Measurements from ENCODE around the gene STMN3.
"Not testable (repeated sequence)": the region's sequence is repeated elsewhere in the genome, so short reads cannot be mapped to it uniquely, and the experiment has no call there.

Gene STMN3

DNA sequence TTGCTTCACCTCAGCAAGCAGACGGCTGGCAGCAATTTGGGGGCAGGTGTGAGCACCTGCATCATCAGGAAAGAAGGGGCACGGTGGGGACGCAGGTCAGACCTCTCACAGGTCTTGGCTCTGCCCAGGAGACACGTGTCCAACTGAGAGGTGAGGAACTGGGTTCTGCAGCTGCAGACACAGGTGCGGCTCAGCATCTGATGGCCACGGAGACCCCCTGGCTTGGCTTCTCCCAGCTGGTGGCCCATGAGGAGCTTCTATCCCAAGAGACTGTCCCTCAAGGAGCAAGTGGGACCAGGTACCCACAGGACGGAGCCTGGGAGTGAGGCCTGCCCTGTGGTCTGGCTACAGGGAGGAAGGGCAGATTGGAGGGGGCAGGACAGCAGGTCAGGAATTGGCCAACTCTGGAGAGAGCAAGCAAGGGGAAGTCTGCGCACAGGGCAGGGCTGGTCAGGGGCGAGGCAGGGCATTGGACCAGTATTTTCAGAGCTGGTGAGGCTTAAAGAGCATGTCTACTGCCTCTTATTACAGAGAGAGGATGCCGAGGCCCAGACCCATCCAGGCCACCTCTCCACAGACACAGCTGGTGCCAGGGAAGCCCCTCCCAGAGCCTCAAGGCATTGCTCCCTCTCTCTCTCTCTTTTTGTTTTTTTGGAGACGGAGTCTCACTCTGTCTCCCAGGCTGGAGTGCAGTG lies 4.2 kb downstream of the STMN3 start:
- H3K4me2 ChIP-seq = peak overlapping the region; percentile 36
- H4K20me1 ChIP-seq = peaks cover 45% of the 10 kb centered on the region
- peaks cover 26% of the 10 kb centered on the region for H3K36me3 ChIP-seq
- peaks cover 34% of the 10 kb centered on the region for H3K4me1 ChIP-seq
- no peak overlapping the region for H3K27ac ChIP-seq
- H3K27me3 ChIP-seq = no peaks in the 10 kb centered on the region
- no peak overlapping the region for H3K9ac ChIP-seq
- H3K4me3 ChIP-seq = no peak overlapping the region
- H3K9me3 ChIP-seq = no peaks in the 10 kb centered on the region
- TF ChIP-seq Cebpa-rat (IDR thresholded peaks at IDR 0.05) = no peak

- Histone ChIP-seq H3K9me3 (no peaks in the 10 kb centered on the region), H4K20me1 (peaks cover 45% of the 10 kb centered on the region), H3K27me3 (no peaks in the 10 kb centered on the region), H3K36me3 (peaks cover 26% of the 10 kb centered on the region), H3K27ac (no peak overlapping the region), H3K4me3 (no peak overlapping the region), H3K4me2 (peak overlapping the region; percentile 36; the same call in 1 of the 2 replicates), H3K4me1 (peaks cover 32% of the 10 kb centered on the region), H3K9ac (no peak overlapping the region)
- TF ChIP-seq Cebpa-rat (IDR thresholded peaks at IDR 0.05) = no peak
Measured at GRCh38 chr20:63648190-63648589, 5.0 kb downstream of the STMN3 start.

- Histone ChIP-seq H3K9ac (no peak overlapping the region), H3K36me3 (peaks cover 26% of the 10 kb centered on the region), H3K27ac (no peak overlapping the region), H3K27me3 (no peaks in the 10 kb centered on the region), H3K4me1 (peaks cover 28% of the 10 kb centered on the region), H3K9me3 (no peaks in the 10 kb centered on the region), H3K4me2 (no peak overlapping the region), H3K4me3 (no peak overlapping the region), H4K20me1 (peaks cover 32% of the 10 kb centered on the region)
- TF ChIP-seq Cebpa-rat (IDR thresholded peaks at IDR 0.05) = no peak
Measured at GRCh38 chr20:63645218-63645617, 8.0 kb downstream of the STMN3 start.

GRCh38 chr20:63643946-63644345 lies 9.3 kb downstream of the STMN3 start:
- Histone ChIP-seq H3K9me3 (no peaks in the 10 kb centered on the region), H3K4me1 (peaks cover 35% of the 10 kb centered on the region), H3K27ac (no peak overlapping the region), H4K20me1 (peaks cover 27% of the 10 kb centered on the region), H3K4me2 (peak overlapping the region; percentile 96), H3K9ac (0 out of 2 replicates have a peak overlapping the region, but pooled peaks have one; percentile 24), H3K4me3 (no peak overlapping the region), H3K27me3 (no peaks in the 10 kb centered on the region), H3K36me3 (peaks cover 21% of the 10 kb centered on the region)
- no peak for TF ChIP-seq Cebpa-rat (IDR thresholded peaks at IDR 0.05)

- Histone ChIP-seq H3K27ac (no peak overlapping the region), H3K4me2 (peak overlapping the region; percentile 96), H3K9ac (0 out of 2 replicates have a peak overlapping the region, but pooled peaks have one; percentile 24), H4K20me1 (peaks cover 23% of the 10 kb centered on the region), H3K27me3 (no peaks in the 10 kb centered on the region), H3K4me1 (peaks cover 35% of the 10 kb centered on the region), H3K36me3 (peaks cover 17% of the 10 kb centered on the region), H3K4me3 (no peak overlapping the region), H3K9me3 (no peaks in the 10 kb centered on the region)
- TF ChIP-seq Cebpa-rat (IDR thresholded peaks at IDR 0.05) = no peak
Measured at GRCh38 chr20:63643499-63643898, 9.7 kb downstream of the STMN3 start.

- Histone ChIP-seq H3K9me3 (no peaks in the 10 kb centered on the region), H3K4me3 (peak overlapping the region; percentile 64), H3K9ac (peak overlapping the region; percentile 65), H3K36me3 (peaks cover 10% of the 10 kb centered on the region; the same call in 1 of the 2 replicates), H3K4me2 (peak overlapping the region; percentile 96), H3K4me1 (peaks cover 36% of the 10 kb centered on the region), H3K27ac (peak overlapping the region; percentile 80), H4K20me1 (peaks cover 16% of the 10 kb centered on the region; the same call in 1 of the 2 replicates), H3K27me3 (no peaks in the 10 kb centered on the region)
- TF ChIP-seq Cebpa-rat (IDR thresholded peaks at IDR 0.05) = no peak
Measured at GRCh38 chr20:63642527-63643247, 10.5 kb downstream of the STMN3 start.

GRCh38 chr20:63641792-63642523 lies 11.3 kb downstream of the STMN3 start:
- Histone ChIP-seq H3K9me3 (no peaks in the 10 kb centered on the region), H3K4me3 (peak overlapping the region; percentile 64), H3K27me3 (no peaks in the 10 kb centered on the region), H3K27ac (peak overlapping the region; percentile 80), H3K36me3 (peaks cover 10% of the 10 kb centered on the region; the same call in 1 of the 2 replicates), H3K4me2 (peak overlapping the region; percentile 98), H4K20me1 (peaks cover 16% of the 10 kb centered on the region; the same call in 1 of the 2 replicates), H3K4me1 (peaks cover 43% of the 10 kb centered on the region), H3K9ac (peak overlapping the region; percentile 65)
- no peak for TF ChIP-seq Cebpa-rat (IDR thresholded peaks at IDR 0.05)

- Histone ChIP-seq H3K9ac (0 out of 2 replicates have a peak overlapping the region, but pooled peaks have one; percentile 53), H3K36me3 (peaks cover 6% of the 10 kb centered on the region; the same call in 1 of the 2 replicates), H3K4me2 (peak overlapping the region; percentile 98), H3K4me3 (peak overlapping the region; percentile 60), H3K4me1 (peaks cover 50% of the 10 kb centered on the region), H3K9me3 (no peaks in the 10 kb centered on the region), H3K27ac (peak overlapping the region; percentile 56), H4K20me1 (peaks cover 16% of the 10 kb centered on the region; the same call in 1 of the 2 replicates), H3K27me3 (no peaks in the 10 kb centered on the region)
- TF ChIP-seq Cebpa-rat (IDR thresholded peaks at IDR 0.05) = no peak
Measured at GRCh38 chr20:63641146-63641791, 12.0 kb downstream of the STMN3 start.

GRCh38 chr20:63640686-63641085 lies 12.5 kb downstream of the STMN3 start:
- Histone ChIP-seq H4K20me1 (peaks cover 16% of the 10 kb centered on the region; the same call in 1 of the 2 replicates), H3K4me2 (peak overlapping the region; percentile 80), H3K4me3 (0 out of 2 replicates have a peak overlapping the region, but pooled peaks have one; percentile 3), H3K27ac (peak overlapping the region; percentile 68; the same call in 1 of the 2 replicates), H3K4me1 (peaks cover 56% of the 10 kb centered on the region)
- H3K9ac ChIP-seq, H3K27me3 ChIP-seq, H3K36me3 ChIP-seq, H3K9me3 ChIP-seq: not testable (repeated sequence)
